ENCODE results near the gene UGCG.

DNA sequence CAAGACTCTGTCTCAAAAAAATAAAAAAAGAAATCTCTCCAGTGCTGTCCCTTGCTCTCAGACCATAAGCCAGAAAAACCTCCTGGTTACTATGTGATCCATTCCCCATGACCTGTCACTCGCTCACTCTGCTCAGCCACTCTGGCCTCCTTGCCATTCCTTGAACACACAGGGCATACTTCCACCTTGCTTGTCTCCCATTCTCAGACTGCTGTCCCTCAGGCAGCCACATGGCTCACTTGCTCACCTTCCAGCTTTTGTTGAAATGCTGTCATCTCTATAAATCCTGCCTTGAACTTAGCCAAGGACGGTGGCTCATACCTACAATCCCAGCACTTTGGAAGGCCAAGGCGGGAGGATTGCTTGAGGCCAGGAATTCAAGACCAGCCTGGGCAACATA lies 82.9 kb downstream of the UGCG start:
- TF ChIP-seq E4F1 (IDR thresholded peaks at IDR 0.05; ENCODE audit: borderline replicate concordance, partially characterized antibody) = no peak
- TF ChIP-seq NFYA (IDR thresholded peaks at IDR 0.05; ENCODE audit: borderline replicate concordance, low read depth, low read length) = no peak
- TF ChIP-seq WRNIP1 (IDR thresholded peaks at IDR 0.05; ENCODE audit: borderline replicate concordance, low read depth, low read length) = no peak
- no peak for TF ChIP-seq CREB1 (IDR thresholded peaks at IDR 0.05; ENCODE audit: low read depth)
- TF ChIP-seq DPF2 (IDR thresholded peaks at IDR 0.05) = no peak

All from GM12878 (cell line).